ENCODE measurements around the gene WHRN.

The WHRN gene

DNA sequence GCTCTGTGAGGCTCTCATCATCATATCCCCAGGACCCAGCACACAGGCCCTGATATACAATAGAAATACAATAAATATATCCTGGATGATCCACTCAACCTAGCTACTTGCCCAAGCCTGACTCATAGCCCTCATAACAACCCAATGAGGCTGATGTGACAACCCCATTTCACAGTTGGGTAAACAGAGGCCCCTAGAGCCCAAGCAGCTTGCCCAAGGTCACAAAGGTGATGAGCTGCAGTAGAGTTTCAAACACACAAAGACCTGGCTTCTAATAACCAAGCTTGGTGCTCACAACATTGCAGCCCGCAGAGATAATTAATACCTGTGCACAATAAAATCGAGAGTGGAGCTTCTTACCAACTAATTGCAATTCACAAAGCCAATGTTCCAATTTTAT, 114.3 kb downstream of the WHRN start:
- no peak for TF ChIP-seq CTCF (IDR thresholded peaks at IDR 0.05; ENCODE audit: extremely low read depth, missing control alignments)
- no peak for DNase-seq (ENCODE audit: low spot score)

- DNase-seq (ENCODE audit: low spot score) = no peak
- TF ChIP-seq CTCF (IDR thresholded peaks at IDR 0.05; ENCODE audit: extremely low read depth, missing control alignments) = no peak
Measured at GRCh38 chr9:114389612-114390368, 115.5 kb downstream of the WHRN start.

DNA sequence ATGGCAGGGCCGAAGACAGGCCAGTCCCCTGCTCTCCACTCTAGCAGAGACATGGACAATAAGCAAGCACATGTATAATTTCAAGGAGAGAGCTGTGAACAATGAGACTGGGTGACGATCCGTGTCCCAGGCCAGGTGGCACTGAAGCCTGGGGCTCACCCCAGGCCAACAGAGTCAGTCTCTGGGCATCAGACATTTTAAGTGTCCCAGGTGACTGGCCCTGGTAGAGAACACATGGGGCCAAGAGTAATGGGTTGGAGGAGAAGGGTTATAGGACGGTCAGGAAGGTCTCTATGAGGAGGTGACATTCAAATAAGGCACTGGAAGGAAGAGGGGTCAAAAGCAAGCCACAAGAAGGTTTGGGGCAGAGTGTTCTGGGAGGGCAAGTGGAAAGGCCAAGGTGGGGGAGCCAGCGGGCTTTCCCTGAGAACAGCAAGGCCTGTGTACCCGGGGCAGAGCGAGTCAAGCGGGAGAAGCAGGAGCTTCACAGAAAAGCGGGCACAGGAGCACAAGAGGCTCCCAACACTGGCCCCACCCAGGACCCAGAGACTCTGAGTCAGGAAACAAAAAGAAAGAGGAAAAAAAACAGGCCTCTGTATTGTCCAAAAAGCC, 116.4 kb downstream of the WHRN start:
- no peak for TF ChIP-seq CTCF (IDR thresholded peaks at IDR 0.05; ENCODE audit: extremely low read depth, missing control alignments)
- DNase-seq (ENCODE audit: low spot score) = no peak

DNA sequence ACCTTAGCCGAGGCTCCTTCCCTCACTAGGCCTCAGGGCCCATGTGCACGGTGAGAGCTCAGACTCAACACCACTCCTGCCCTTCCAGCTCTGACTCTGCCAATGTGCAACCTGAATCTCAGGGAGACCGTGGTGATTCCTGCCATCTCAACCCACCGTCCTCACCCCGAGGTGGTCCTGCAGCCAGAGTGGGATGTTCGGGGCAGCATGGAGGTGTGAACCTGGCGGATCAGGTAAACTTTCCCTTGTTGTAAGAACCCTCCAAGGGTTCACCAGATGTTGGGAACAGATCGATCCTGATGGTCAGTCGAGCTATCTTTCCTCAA, 117.0 kb downstream of the WHRN start:
- DNase-seq (ENCODE audit: low spot score) = no peak

DNA sequence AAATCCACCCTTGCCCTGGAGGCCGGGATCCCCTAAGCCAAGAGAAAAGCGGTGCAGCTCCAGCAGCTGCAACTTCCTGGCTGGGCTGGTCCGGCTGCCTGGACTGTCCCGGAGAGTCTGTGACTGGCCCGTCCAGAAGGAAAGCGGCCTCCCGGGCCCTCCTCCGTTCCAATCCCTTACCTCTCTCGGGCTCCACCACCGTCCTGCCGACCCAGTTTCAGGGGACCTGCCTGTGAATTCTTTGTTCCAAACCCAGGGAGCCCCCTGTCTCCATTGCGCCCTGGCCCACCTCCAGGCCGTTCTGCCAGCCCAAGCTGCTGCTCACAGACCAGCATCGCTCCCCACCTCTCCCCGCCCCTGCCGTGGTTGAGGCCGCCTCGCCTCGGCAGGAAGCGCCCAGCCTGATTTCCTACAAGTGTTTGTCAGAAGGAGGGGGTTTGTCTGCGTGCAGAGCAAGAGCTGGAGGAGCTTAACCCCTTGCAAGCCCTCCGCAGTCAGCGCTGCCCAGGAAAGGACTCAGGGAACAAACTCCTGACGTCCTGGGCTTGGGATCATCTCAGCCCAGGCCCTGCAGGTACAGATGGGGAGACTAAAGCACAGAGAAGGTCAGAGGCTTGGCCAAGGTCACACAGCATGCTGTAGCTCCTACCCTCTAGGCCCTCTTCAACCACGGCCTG, 117.5 kb downstream of the WHRN start, which contains the start of gene AKNA:
AKNA (minus strand) TSS at position 303 of the 677 bp plus-strand sequence. CDS start 6,649 bp downstream, outside the sequence.
- peak; percentile 49 for DNase-seq (ENCODE audit: low spot score)
- no peak for TF ChIP-seq CTCF (IDR thresholded peaks at IDR 0.05; ENCODE audit: extremely low read depth, missing control alignments)

More for the DNA sequence above, 117.0 kb downstream of the WHRN start:
- no peak for TF ChIP-seq CTCF (IDR thresholded peaks at IDR 0.05; ENCODE audit: extremely low read depth, missing control alignments)

GRCh38 chr9:114386886-114387679, 118.2 kb downstream of the WHRN start:
- no peak for TF ChIP-seq CTCF (IDR thresholded peaks at IDR 0.05; ENCODE audit: extremely low read depth, missing control alignments)
- no peak for DNase-seq (ENCODE audit: low spot score)
